Ovary (tissue), 9 donors: ENCODE measurements around the gene SLC5A2. TPM values are rescaled to one million over a fixed set of nuclear protein-coding genes. Genes with fewer than 3 reads are reported as not detected.

Source experiments
- DNase-seq, 5 donors: peaks; one replicate each; pipeline ENCODE4 v3.0.0-alpha.2; 2019 to 2020
- H3K27ac ChIP-seq, 2 donors: fragments of 200-600 bp; one replicate each; pipeline versions ENCODE4 v1.5.1 to v1.8.0; 2019 to 2022
- H3K27me3 ChIP-seq: fragments of 200-600 bp; one replicate; pipeline ENCODE4 v1.8.0; 2022
- H3K36me3 ChIP-seq: fragments of 200-600 bp; sonication (generic); one replicate; pipeline ENCODE4 v1.5.1; 2019
- H3K4me1 ChIP-seq: one replicate; pipeline ENCODE4 v1.8.1; 2013; ENCODE audit warnings: mild to moderate bottlenecking, moderate library complexity; ENCODE audit not compliant: insufficient read depth
- H3K4me3 ChIP-seq: fragments of 200-600 bp; sonication (generic); one replicate; pipeline ENCODE4 v1.5.1; 2017
- H3K9me3 ChIP-seq, 2 donors: fragments of 200-600 bp in 1 of 2; sonication (generic) in 1 of 2; one replicate each; pipeline versions ENCODE4 v1.5.1 to v1.8.1; 2013 to 2019; ENCODE audit warnings: mild to moderate bottlenecking in 1 of 2, moderate library complexity in 1 of 2
- CTCF ChIP-seq, 3 donors: fragments of 450-650 bp in 2 of 3; fragments of 200-600 bp in 1 of 3; IDR thresholded peaks; one replicate each; pipeline versions ENCODE4 v1.5.1 to v1.8.0; 2016 to 2022; ENCODE audit warnings: antibody characterized with exemption in 3 of 3, mild to moderate bottlenecking in 1 of 3
- EP300 ChIP-seq: sonication (generic); formaldehyde crosslinking; IDR thresholded peaks from one replicate; pipeline ENCODE4 v1.6.1; 2017; ENCODE audit warnings: antibody characterized with exemption
- POLR2A ChIP-seq: fragments of 450-650 bp; IDR thresholded peaks from one replicate; pipeline ENCODE4 v1.6.1; 2017; ENCODE audit warnings: antibody characterized with exemption, mild to moderate bottlenecking, moderate library complexity
- WGBS, 3 donors: extraction: QIAGEN DNeasy Blood & Tissue Kit in 1 of 3; methylation state at CpG; one replicate each; pipeline versions ENCODE4 v1.1.5 to v1.1.7; 2013 to 2017; 5-methylcytosine and 5-hydroxymethylcytosine counted together
- intact Hi-C, 4 donors: fragments of 100-400 bp; cut with DNase I; formaldehyde crosslinking; loops; one replicate each; pipeline versions ENCODE4 v1.11.0 to v1.15.1; 2022 to 2023
- polyA plus RNA-seq, 2 donors: library from polyadenylated mRNA; stranded (reverse); fragments of 200-250 nt in 1 of 2; fragments of 350-450 nt in 1 of 2; fragmentation: Illumina TruSeq in 1 of 2; extraction: RNeasy Lipid Tissue Mini Kit (QIAGEN cat#74804) in 1 of 2; gene quantifications; one replicate each; pipeline ENCODE4 v1.2.3, GENCODE V29; 2013 to 2014
- total RNA-seq, 7 donors: library from RNA; depleted of rRNA in 2 of 7; stranded (reverse); fragments of >200 nt in 2 of 7; fragmentation: NEBNext Ultra II Directional in 3 of 7; extraction: Animal tissue kit (Norgen Biotek cat#: 25700) in 3 of 7; gene quantifications; one replicate each; pipeline versions ENCODE4 v1.1.0 to v1.2.4, GENCODE V29; 2016 to 2023
- donor health status: DM: no; HTN: no; CAD: no; lungs with moderate emphysema.
- donor health status: DM: no; HTN: no; CAD: no.
- donor health status: Bipolar disorder and iron deficiency.
- donor health status: DM: yes; HTN: yes; CAD: no.
- donor health status: DM: no; HTN: no; CAD: no.
- donor health status: DM: yes; HTN: yes; CAD: no.

The SLC5A2 gene
- total and polyA plus RNA-seq, 9 donors: 0.13 to 1.7 (median 0.40) TPM; not detected in 1

GRCh38 chr16:31504159-31504558 lies 21.2 kb downstream of the SLC5A2 start:
- Histone ChIP-seq H3K9me3 (no peaks in the 10 kb centered on the region), H3K4me1 (no peaks in the 10 kb centered on the region), H3K27ac (no peak overlapping the region), H3K36me3 (no peaks in the 10 kb centered on the region), H3K27me3 (no peaks in the 10 kb centered on the region), H3K4me3 (no peak overlapping the region)
- 66 to 75% (median 71%) methylated on average over 8 of the region's 8 CpGs for WGBS, 3 donors
- no peak for DNase-seq
- no peak for TF ChIP-seq POLR2A
- TF ChIP-seq CTCF (IDR thresholded peaks at IDR 0.05): no peak
- no peak for TF ChIP-seq EP300
- intact Hi-C loops: loop anchor here in 1 of 4 donors (10.0 kb wide), 1 partner anchor 201 kb away; no protein-coding TSS in a partner anchor

GRCh38 chr16:31505483-31505882 lies 22.6 kb downstream of the SLC5A2 start:
- H3K27me3 ChIP-seq: no peaks in the 10 kb centered on the region
- TF ChIP-seq POLR2A (no peak), EP300 (no peak), CTCF (IDR thresholded peaks at IDR 0.05) (no peak)
- no peak overlapping the region for H3K27ac ChIP-seq
- H3K4me1 ChIP-seq: peaks cover 2% of the 10 kb centered on the region
- no peak overlapping the region for H3K4me3 ChIP-seq
- no peaks in the 10 kb centered on the region for H3K36me3 ChIP-seq
- WGBS, 3 donors: 74 to 84% (median 76%) methylated on average over 4 of the region's 4 CpGs
- intact Hi-C loops: loop anchor here in 1 of 4 donors (10.0 kb wide), 1 partner anchor 199 kb away; no protein-coding TSS in a partner anchor
- H3K9me3 ChIP-seq: no peaks in the 10 kb centered on the region
- no peak for DNase-seq

GRCh38 chr16:31507617-31507928 lies 24.6 kb downstream of the SLC5A2 start:
- DNase-seq: no peak
- Histone ChIP-seq H3K27me3 (no peaks in the 10 kb centered on the region), H3K36me3 (no peaks in the 10 kb centered on the region), H3K9me3 (no peaks in the 10 kb centered on the region), H3K4me1 (peaks cover 2% of the 10 kb centered on the region), H3K4me3 (peak overlapping the region; percentile 85), H3K27ac (peak overlapping the region; percentile 52 to 92)
- TF ChIP-seq EP300 (no peak), POLR2A (no peak), CTCF (IDR thresholded peaks at IDR 0.05) (no peak)
- WGBS, 3 donors: 1 to 2% (median 2%) methylated on average over 12 of the region's 12 CpGs
- intact Hi-C loops: loop anchor here in 1 of 4 donors (10.0 kb wide), 1 partner anchor 197 kb away; no protein-coding TSS in a partner anchor

- intact Hi-C loops: loop anchor here in 1 of 4 donors (2.0 to 10.0 kb wide), 2 partner anchors 47 to 197 kb away; no protein-coding TSS in a partner anchor
- DNase-seq: peak; percentile 89 to 94 (median 91)
- no peaks in the 10 kb centered on the region for H3K36me3 ChIP-seq
- TF ChIP-seq POLR2A: peak; percentile 87
- peak in 1 of 3 donors; percentile 27 for TF ChIP-seq CTCF (IDR thresholded peaks at IDR 0.05)
- no peak for TF ChIP-seq EP300
- H3K27me3 ChIP-seq: no peaks in the 10 kb centered on the region
- H3K9me3 ChIP-seq: no peaks in the 10 kb centered on the region
- WGBS, 3 donors: 0 to 1% (median 0%) methylated on average over 60 to 65 of the region's 65 CpGs
- H3K27ac ChIP-seq: peak within 1 kb of the TSS; percentile 52 to 92
- peak within 1 kb of the TSS; percentile 85 for H3K4me3 ChIP-seq
- H3K4me1 ChIP-seq: peaks cover 2% of the 10 kb centered on the region
Measured at GRCh38 chr16:31507929-31508705, 25.2 kb downstream of the SLC5A2 start, which contains the start of gene RUSF1. Gene RUSF1, minus strand, starts transcription at chr16:31508391. Its CDS starts 18 bp downstream, at chr16:31508373.
